Gastrocnemius medialis (tissue), 4 donors: ENCODE measurements around the gene MPPE1.

ENCODE experiments used
- CTCF ChIP-seq, 5 experiments: fragments of 450-650 bp in 3 of 5; fragments of 200-600 bp in 2 of 5; sonication (generic) in 2 of 5; IDR thresholded peaks in 4 of 5; conservative IDR thresholded peaks in 1 of 5; 1 replicate in 4 of 5; 2 replicates in 1 of 5; pipeline ENCODE4 v1.5.1; 2016 to 2019; ENCODE audit warnings: antibody characterized with exemption in 5 of 5, mild to moderate bottlenecking in 3 of 5, moderate library complexity in 3 of 5
- POLR2A ChIP-seq, 2 donors: fragments of 450-650 bp; IDR thresholded peaks; one replicate each; pipeline ENCODE4 v1.6.1; 2017; ENCODE audit warnings: antibody characterized with exemption in 2 of 2, mild to moderate bottlenecking in 2 of 2, moderate library complexity in 2 of 2

- TF ChIP-seq POLR2A (IDR thresholded peaks at IDR 0.05) (no peak), CTCF (IDR thresholded peaks at IDR 0.05 in 4 of 5, conservative IDR thresholded peaks at IDR 0.05 in 1 of 5) (no peak)
Observed at GRCh38 chr18:11909061-11909455, 941 bp upstream of the MPPE1 start.
